K562 (cell line): ENCODE measurements around the gene DENND2A. TPM values are rescaled to one million over a fixed set of nuclear protein-coding genes. Genes with fewer than 3 reads are reported as not detected.

Experiments used
- ARNT ChIP-seq, 2 experiments: fragments of 450-650 bp; IDR thresholded peaks; 2 replicates each; pipeline ENCODE4 v1.6.1; 2016; ENCODE audit warnings: mild to moderate bottlenecking in 1 of 2
- BMI1 ChIP-seq: fragments of 150-350 bp; IDR thresholded peaks from 2 replicates; pipeline ENCODE4 v1.6.1; 2014; ENCODE audit warnings: low read length
- BRF1 ChIP-seq: IDR thresholded peaks from 3 replicates; pipeline ENCODE4 v1.6.1; 2011; ENCODE audit warnings: borderline replicate concordance, mild to moderate bottlenecking; ENCODE audit not compliant: insufficient read length; ENCODE audit errors: extremely low read depth
- CBX5 ChIP-seq: IDR thresholded peaks from 2 replicates; pipeline ENCODE4 v1.6.1; 2014; ENCODE audit warnings: low read depth, borderline replicate concordance
- CEBPB ChIP-seq: fragments of 450-650 bp; IDR thresholded peaks from 2 replicates; pipeline ENCODE4 v1.6.1; 2016; ENCODE audit warnings: missing genetic modification characterization, missing compliant biosample characterization
- DMBX1 ChIP-seq: fragments of 250-450 bp; sonication (Bioruptor Pico); IDR thresholded peaks from 2 replicates; pipeline ENCODE4 v1.8.0; 2022; ENCODE audit warnings: inconsistent platforms, mild to moderate bottlenecking, moderate library complexity, borderline replicate concordance
- HMG20A ChIP-seq: fragments of 450-650 bp; formaldehyde crosslinking; conservative IDR thresholded peaks from 2 replicates; pipeline ENCODE4 v1.4.0; 2020; ENCODE audit warnings: mild to moderate bottlenecking, mixed read lengths
- OTX1 ChIP-seq: fragments of 450-650 bp; formaldehyde crosslinking; IDR thresholded peaks from 2 replicates; pipeline ENCODE4 v1.4.0; 2022; ENCODE audit warnings: mild to moderate bottlenecking
- PHF21A ChIP-seq: fragments of 450-650 bp; IDR thresholded peaks from 2 replicates; pipeline ENCODE4 v1.6.1; 2017; ENCODE audit warnings: low read depth, borderline replicate concordance
- TBL1XR1 ChIP-seq, 2 experiments: IDR thresholded peaks; 2 replicates each; pipeline ENCODE4 v1.6.1; 2012; ENCODE audit warnings: improper control_type of control experiment in 2 of 2, low read length in 2 of 2, mild to moderate bottlenecking in 1 of 2
- TFAM ChIP-seq: fragments of 250-450 bp; sonication (Bioruptor Pico); conservative IDR thresholded peaks from 2 replicates; pipeline ENCODE4 v1.5.0; 2021; ENCODE audit warnings: mild to moderate bottlenecking, moderate library complexity
- THRAP3 ChIP-seq: fragments of 450-650 bp; IDR thresholded peaks from 2 replicates; pipeline ENCODE4 v1.6.1; 2016; ENCODE audit warnings: mild to moderate bottlenecking, inconsistent platforms, borderline replicate concordance
- TRIM24 ChIP-seq, 2 experiments: fragments of 450-650 bp; IDR thresholded peaks; 2 replicates each; pipeline ENCODE4 v1.6.1; 2016
- ZNF518B ChIP-seq: fragments of 250-450 bp; sonication (Bioruptor Pico); IDR thresholded peaks from 2 replicates; pipeline ENCODE4 v1.5.0; 2021; ENCODE audit warnings: mild to moderate bottlenecking, moderate library complexity
- ZNF696 ChIP-seq: fragments of 250-450 bp; sonication (Bioruptor Pico); conservative IDR thresholded peaks from 2 replicates; pipeline ENCODE4 v1.4.0; 2020; ENCODE audit warnings: mild to moderate bottlenecking, moderate library complexity
- ZNF75A ChIP-seq: fragments of 450-650 bp; formaldehyde crosslinking; IDR thresholded peaks from 2 replicates; pipeline ENCODE4 v1.4.0; 2020; ENCODE audit warnings: mild to moderate bottlenecking
- ZNF766 ChIP-seq: fragments of 200-800 bp; sonication (Bioruptor generic); conservative IDR thresholded peaks from 2 replicates; pipeline ENCODE4 v1.6.1; 2016; ENCODE audit warnings: missing genetic modification characterization, missing compliant biosample characterization
- polyA plus RNA-seq, 8 experiments: library from polyadenylated mRNA; depleted of rRNA in 4 of 8; stranded (reverse) in 5 of 8; unstranded in 3 of 8; fragments of >200 nt; fragmentation: Nextera tagmentation in 2 of 8; fragmentation: Illumina TruSeq in 1 of 8; extraction: Ambion mirVana in 2 of 8; extraction: Trizol in 1 of 8; gene quantifications; 2 replicates each; pipeline versions ENCODE4 v1.2.1 to v1.2.3, GENCODE V29; 2011 to 2014; ENCODE audit warnings: inconsistent platforms in 1 of 8, missing spikeins in 1 of 8
- total RNA-seq, 7 experiments: library from RNA; depleted of rRNA in 6 of 7; stranded (reverse); fragments of >200 nt in 6 of 7; fragmentation: Illumina TruSeq in 2 of 7; extraction: Trizol in 2 of 7; gene quantifications; 2 replicates each; pipeline versions ENCODE4 v1.2.1 to v1.2.3, GENCODE V29; 2011 to 2021; ENCODE audit warnings: low replicate concordance in 1 of 7
- TF ChIP-seq, protein P1 (sequence below): fragments of 250-450 bp; sonication (Bioruptor Pico); IDR thresholded peaks from 2 replicates; pipeline ENCODE4 v1.8.0; 2021; ENCODE audit warnings: moderate library complexity, mild to moderate bottlenecking, inconsistent platforms
- TF ChIP-seq, protein P2 (sequence below): fragments of 250-450 bp; sonication (Bioruptor Pico); IDR thresholded peaks from 2 replicates; pipeline ENCODE4 v1.5.0; 2022; ENCODE audit warnings: mild to moderate bottlenecking

Gene DENND2A
- total and polyA plus RNA-seq, 9 of the 15 experiments (the other 6 are each of a cell fraction or from before 2014, with no cell fraction given) = not detected

GRCh38 chr7:140479062-140479738 is 161.4 kb downstream of the DENND2A start, which contains the start of gene MKRN1 (continued):
- TF ChIP-seq ARNT (IDR thresholded peaks at IDR 0.05) (no peak), CEBPB (tag) (no peak), DMBX1 (CRISPR knock-in tag) (no peak), HMG20A (no peak), TBL1XR1 (IDR thresholded peaks at IDR 0.05; ENCODE audit: low read length in 2 of 2) (peak; percentile 60 to 74; a peak in 2 of 4 replicates), OTX1 (CRISPR knock-in tag) (no peak), THRAP3 (no peak), ZNF75A (CRISPR knock-in tag) (no peak; the same call in 1 of the 2 replicates), ZNF696 (CRISPR knock-in tag) (no peak), BMI1 (no peak), ZNF766 (no peak), ZNF518B (CRISPR knock-in tag) (no peak), TFAM (CRISPR knock-in tag) (no peak), PHF21A (no peak), CBX5 (no peak), TRIM24 (IDR thresholded peaks at IDR 0.05) (peak in 1 of 2 experiments; percentile 82; a peak in 2 of 4 replicates), BRF1 (no peak)
- TF ChIP-seq, protein P1, sequence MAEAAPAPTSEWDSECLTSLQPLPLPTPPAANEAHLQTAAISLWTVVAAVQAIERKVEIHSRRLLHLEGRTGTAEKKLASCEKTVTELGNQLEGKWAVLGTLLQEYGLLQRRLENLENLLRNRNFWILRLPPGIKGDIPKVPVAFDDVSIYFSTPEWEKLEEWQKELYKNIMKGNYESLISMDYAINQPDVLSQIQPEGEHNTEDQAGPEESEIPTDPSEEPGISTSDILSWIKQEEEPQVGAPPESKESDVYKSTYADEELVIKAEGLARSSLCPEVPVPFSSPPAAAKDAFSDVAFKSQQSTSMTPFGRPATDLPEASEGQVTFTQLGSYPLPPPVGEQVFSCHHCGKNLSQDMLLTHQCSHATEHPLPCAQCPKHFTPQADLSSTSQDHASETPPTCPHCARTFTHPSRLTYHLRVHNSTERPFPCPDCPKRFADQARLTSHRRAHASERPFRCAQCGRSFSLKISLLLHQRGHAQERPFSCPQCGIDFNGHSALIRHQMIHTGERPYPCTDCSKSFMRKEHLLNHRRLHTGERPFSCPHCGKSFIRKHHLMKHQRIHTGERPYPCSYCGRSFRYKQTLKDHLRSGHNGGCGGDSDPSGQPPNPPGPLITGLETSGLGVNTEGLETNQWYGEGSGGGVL (CRISPR knock-in tag) = no peak
- TF ChIP-seq, protein P2, sequence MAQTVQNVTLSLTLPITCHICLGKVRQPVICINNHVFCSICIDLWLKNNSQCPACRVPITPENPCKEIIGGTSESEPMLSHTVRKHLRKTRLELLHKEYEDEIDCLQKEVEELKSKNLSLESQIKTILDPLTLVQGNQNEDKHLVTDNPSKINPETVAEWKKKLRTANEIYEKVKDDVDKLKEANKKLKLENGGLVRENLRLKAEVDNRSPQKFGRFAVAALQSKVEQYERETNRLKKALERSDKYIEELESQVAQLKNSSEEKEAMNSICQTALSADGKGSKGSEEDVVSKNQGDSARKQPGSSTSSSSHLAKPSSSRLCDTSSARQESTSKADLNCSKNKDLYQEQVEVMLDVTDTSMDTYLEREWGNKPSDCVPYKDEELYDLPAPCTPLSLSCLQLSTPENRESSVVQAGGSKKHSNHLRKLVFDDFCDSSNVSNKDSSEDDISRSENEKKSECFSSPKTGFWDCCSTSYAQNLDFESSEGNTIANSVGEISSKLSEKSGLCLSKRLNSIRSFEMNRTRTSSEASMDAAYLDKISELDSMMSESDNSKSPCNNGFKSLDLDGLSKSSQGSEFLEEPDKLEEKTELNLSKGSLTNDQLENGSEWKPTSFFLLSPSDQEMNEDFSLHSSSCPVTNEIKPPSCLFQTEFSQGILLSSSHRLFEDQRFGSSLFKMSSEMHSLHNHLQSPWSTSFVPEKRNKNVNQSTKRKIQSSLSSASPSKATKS = no peak
